Kidney (tissue), 14 donors: ENCODE measurements around the gene VWF. TPM values are rescaled to one million over a fixed set of nuclear protein-coding genes. Genes with fewer than 3 reads are reported as not detected.

Source experiments
- DNase-seq, 5 donors: peaks; one replicate each; pipeline ENCODE4 v3.0.0-alpha.2; 2013 to 2020
- FAIRE-seq: peaks from 2 replicates; lab custom pipeline; 2012; peaks lifted over from hg19 to GRCh38; lab: Jason Lieb, UNC
- H3K27ac ChIP-seq, 2 donors: one replicate each; pipeline ENCODE4 v1.7.0; 2013; ENCODE audit warnings: low read depth in 2 of 2, low read length in 2 of 2, inconsistent platforms in 1 of 2
- H3K27me3 ChIP-seq: one replicate; pipeline ENCODE4 v1.7.1; 2013; ENCODE audit warnings: low read length, inconsistent platforms; ENCODE audit not compliant: control insufficient read depth, insufficient read depth
- H3K36me3 ChIP-seq, 3 donors: one replicate each; pipeline versions ENCODE4 v1.7.0 to v1.7.1; 2013; ENCODE audit warnings: low read length in 3 of 3, control low read depth in 1 of 3, inconsistent platforms in 1 of 3; ENCODE audit not compliant: insufficient read depth in 3 of 3, control insufficient read depth in 2 of 3
- H3K4me1 ChIP-seq, 3 donors: one replicate each; pipeline versions ENCODE4 v1.7.0 to v1.7.1; 2013; ENCODE audit warnings: low read length in 3 of 3, inconsistent platforms in 1 of 3, low read depth in 1 of 3; ENCODE audit not compliant: control insufficient read depth in 2 of 3, insufficient read depth in 2 of 3
- H3K4me3 ChIP-seq, 3 donors: one replicate each; pipeline versions ENCODE4 v1.7.0 to v1.8.1; 2013; ENCODE audit warnings: low read length in 3 of 3, control low read depth in 1 of 3, inconsistent platforms in 1 of 3
- H3K9ac ChIP-seq, 3 donors: one replicate each; pipeline versions ENCODE4 v1.7.0 to v1.7.1; 2013; ENCODE audit warnings: low read length in 3 of 3, control low read depth in 1 of 3, inconsistent platforms in 1 of 3
- H3K9me3 ChIP-seq, 3 donors: one replicate each; pipeline versions ENCODE4 v1.7.0 to v1.7.1; 2013; ENCODE audit warnings: low read length in 3 of 3, control low read depth in 1 of 3, inconsistent platforms in 1 of 3; ENCODE audit not compliant: control insufficient read depth in 2 of 3, insufficient read depth in 1 of 3
- CTCF ChIP-seq: IDR thresholded peaks from 3 replicates; pipeline ENCODE4 v1.5.1; 2012; ENCODE audit warnings: mild to moderate bottlenecking, moderate library complexity, borderline replicate concordance; ENCODE audit not compliant: insufficient read depth; ENCODE audit errors: extremely low read depth
- intact Hi-C: fragments of 100-400 bp; cut with DNase I; formaldehyde crosslinking; loops from one replicate; pipeline ENCODE4 v1.11.1; 2022
- polyA plus RNA-seq: library from polyadenylated mRNA; stranded (reverse); fragments of 350-450 nt; fragmentation: Illumina TruSeq; extraction: RNeasy Lipid Tissue Mini Kit (QIAGEN cat#74804); gene quantifications from one replicate; pipeline ENCODE4 v1.2.3, GENCODE V29; 2014; ENCODE audit warnings: low read depth, low replicate concordance; ENCODE audit not compliant: insufficient read depth
- total RNA-seq: library from RNA; stranded (reverse); fragmentation: NEBNext Ultra II Directional; extraction: Animal tissue kit (Norgen Biotek cat#: 25700); gene quantifications from one replicate; pipeline ENCODE4 v1.2.1, GENCODE V29; 2021
- donor health status: control.
- donor health status: control.
- donor health status: control.
- donor health status: control.
- donor health status: control.
- donor health status: DM: yes; HTN: yes; CAD: no.
- donor health status: Normal renal cell carcinoma (clear cell type).

The VWF gene
- total and polyA plus RNA-seq, 2 donors from 2014 or later = 9.6 to 183 TPM

GRCh38 chr12:5956987-5957386 lies 167.5 kb downstream of the VWF start:
- H3K4me1 ChIP-seq = no peaks in the 10 kb centered on the region
- no peak for TF ChIP-seq CTCF
- H3K4me3 ChIP-seq = no peak overlapping the region
- H3K9ac ChIP-seq = no peak overlapping the region
- no peaks in the 10 kb centered on the region for H3K9me3 ChIP-seq
- H3K27ac ChIP-seq = no peak overlapping the region
- DNase-seq (no peak), FAIRE-seq (no peak)
- no peaks in the 10 kb centered on the region for H3K27me3 ChIP-seq
- intact Hi-C loops = no loop called here
- H3K36me3 ChIP-seq = no peaks in the 10 kb centered on the region

GRCh38 chr12:5954661-5955060 lies 169.8 kb downstream of the VWF start:
- TF ChIP-seq CTCF = no peak
- no peak overlapping the region for H3K27ac ChIP-seq
- no peaks in the 10 kb centered on the region for H3K36me3 ChIP-seq
- no peak for DNase-seq
- no peak overlapping the region for H3K9ac ChIP-seq
- no peak for FAIRE-seq
- intact Hi-C loops = no loop called here
- H3K27me3 ChIP-seq = no peaks in the 10 kb centered on the region
- H3K9me3 ChIP-seq = no peaks in the 10 kb centered on the region
- H3K4me1 ChIP-seq = no peaks in the 10 kb centered on the region
- H3K4me3 ChIP-seq = no peak overlapping the region

- Histone ChIP-seq H3K27me3 (no peaks in the 10 kb centered on the region), H3K9me3 (no peaks in the 10 kb centered on the region), H3K4me1 (no peaks in the 10 kb centered on the region), H3K9ac (no peak overlapping the region), H3K27ac (no peak overlapping the region), H3K36me3 (no peaks in the 10 kb centered on the region), H3K4me3 (no peak overlapping the region)
- DNase-seq = no peak
- no peak for TF ChIP-seq CTCF
- FAIRE-seq = no peak
- intact Hi-C loops = no loop called here
Observed at GRCh38 chr12:5953835-5954586, 170.5 kb downstream of the VWF start.

- FAIRE-seq = no peak
Observed at GRCh38 chr12:5952031-5952430, 172.4 kb downstream of the VWF start.

More at GRCh38 chr12:5952031-5952430, 172.4 kb downstream of the VWF start:
- no peak for TF ChIP-seq CTCF
- Histone ChIP-seq H3K27me3 (no peaks in the 10 kb centered on the region), H3K36me3 (no peaks in the 10 kb centered on the region), H3K9me3 (no peaks in the 10 kb centered on the region), H3K9ac (no peak overlapping the region), H3K4me3 (no peak overlapping the region), H3K4me1 (no peaks in the 10 kb centered on the region), H3K27ac (no peak overlapping the region)
- intact Hi-C loops = no loop called here
- DNase-seq = no peak
